Nephron (organoid): ENCODE data around the gene MBTPS1.
A peak's percentile ranks its signal among the peaks of the same experiment; 100 is the strongest.
"Not testable (repeated sequence)": the region's sequence is repeated elsewhere in the genome, so short reads cannot be mapped to it uniquely, and the experiment has no call there.

Experiments
- H3K27ac Mint-ChIP-seq, 3 experiments: 2 replicates each; pipeline ENCODE4 v1.8.0; 2020; ENCODE audit warnings: mixed read lengths in 3 of 3, mild to moderate bottlenecking in 2 of 3, moderate library complexity in 1 of 3
- H3K27me3 Mint-ChIP-seq: 2 replicates; pipeline ENCODE4 v1.8.0; 2021; ENCODE audit warnings: low read depth, mild to moderate bottlenecking, moderate library complexity, mixed read lengths
- H3K36me3 Mint-ChIP-seq: 2 replicates; pipeline ENCODE4 v1.8.0; 2020; ENCODE audit warnings: low read depth, mixed read lengths
- H3K4me1 Mint-ChIP-seq: 2 replicates; pipeline ENCODE4 v1.8.0; 2020; ENCODE audit warnings: mixed read lengths
- H3K4me3 Mint-ChIP-seq, 3 experiments: 2 replicates each; pipeline ENCODE4 v1.8.0; 2020; ENCODE audit warnings: mild to moderate bottlenecking in 3 of 3, mixed read lengths in 3 of 3, moderate library complexity in 2 of 3
- H3K9me3 Mint-ChIP-seq: 2 replicates; pipeline ENCODE4 v1.8.0; 2020; ENCODE audit warnings: mixed read lengths
- CTCF ChIP-seq, 3 experiments: fragments of 200-600 bp; sonication (generic); IDR thresholded peaks; one replicate each; pipeline ENCODE4 v1.5.0; 2021; ENCODE audit warnings: antibody characterized with exemption in 3 of 3; ENCODE audit not compliant: unreplicated experiment in 3 of 3

Gene MBTPS1

GRCh38 chr16:84120023-84120422 lies 3.3 kb upstream of the MBTPS1 start:
- H3K9me3 Mint-ChIP-seq: no peaks in the 10 kb centered on the region
- H3K27ac Mint-ChIP-seq: no peak overlapping the region
- peaks cover 25% of the 10 kb centered on the region for H3K36me3 Mint-ChIP-seq

GRCh38 chr16:84119368-84119767 lies 2.6 kb upstream of the MBTPS1 start:
- peaks cover 14% of the 10 kb centered on the region for H3K4me1 Mint-ChIP-seq
- H3K4me3 Mint-ChIP-seq: peak overlapping the region in 2 of 3 experiments; percentile 59
- peaks cover 18% of the 10 kb centered on the region for H3K36me3 Mint-ChIP-seq
- H3K27me3 Mint-ChIP-seq: no peaks in the 10 kb centered on the region
- TF ChIP-seq CTCF (IDR thresholded peaks at IDR 0.05; ENCODE audit: unreplicated experiment in 3 of 3): no peak
- no peak overlapping the region for H3K27ac Mint-ChIP-seq
- H3K9me3 Mint-ChIP-seq: no peaks in the 10 kb centered on the region

More at GRCh38 chr16:84120023-84120422, 3.3 kb upstream of the MBTPS1 start:
- Mint-ChIP-seq H3K4me1 (peaks cover 13% of the 10 kb centered on the region), H3K4me3 (peak overlapping the region in 2 of 3 experiments; percentile 33 to 59), H3K27me3 (no peaks in the 10 kb centered on the region)
- TF ChIP-seq CTCF (IDR thresholded peaks at IDR 0.05; ENCODE audit: unreplicated experiment in 3 of 3): no peak

- Mint-ChIP-seq H3K4me3 (peak overlapping the region; percentile 78 to 94 (median 85)), H3K4me1 (peaks cover 14% of the 10 kb centered on the region), H3K36me3 (peaks cover 12% of the 10 kb centered on the region), H3K27ac (peak overlapping the region; percentile 42 to 80 (median 68))
- H3K27me3 Mint-ChIP-seq, H3K9me3 Mint-ChIP-seq: not testable (repeated sequence)
These were observed 1.6 kb upstream of the MBTPS1 start for GRCh38 chr16:84118315-84118714.

- Mint-ChIP-seq H3K27me3 (no peaks in the 10 kb centered on the region), H3K36me3 (peaks cover 6% of the 10 kb centered on the region), H3K4me3 (peak overlapping the region; percentile 94 to 97 (median 96)), H3K27ac (peak overlapping the region; percentile 75 to 99 (median 95)), H3K4me1 (peaks cover 14% of the 10 kb centered on the region), H3K9me3 (no peaks in the 10 kb centered on the region)
- TF ChIP-seq CTCF (IDR thresholded peaks at IDR 0.05; ENCODE audit: unreplicated experiment in 3 of 3): no peak
These were observed 727 bp upstream of the MBTPS1 start for GRCh38 chr16:84117494-84117843.

- H3K27ac Mint-ChIP-seq: peak overlapping the region; percentile 96 to 99 (median 98)
- no peaks in the 10 kb centered on the region for H3K27me3 Mint-ChIP-seq
- peaks cover 14% of the 10 kb centered on the region for H3K4me1 Mint-ChIP-seq
- TF ChIP-seq CTCF (IDR thresholded peaks at IDR 0.05; ENCODE audit: unreplicated experiment in 3 of 3): peak; percentile 35 to 51 (median 43)
- H3K9me3 Mint-ChIP-seq: no peaks in the 10 kb centered on the region
- no peaks in the 10 kb centered on the region for H3K36me3 Mint-ChIP-seq
- peak overlapping the region; percentile 92 to 97 (median 93) for H3K4me3 Mint-ChIP-seq
These were observed 623 bp downstream of the MBTPS1 start for GRCh38 chr16:84115919-84116719.

GRCh38 chr16:84111949-84112348 lies 4.8 kb downstream of the MBTPS1 start:
- H3K36me3 Mint-ChIP-seq, H3K4me3 Mint-ChIP-seq, H3K27ac Mint-ChIP-seq, H3K27me3 Mint-ChIP-seq, H3K9me3 Mint-ChIP-seq: not testable (repeated sequence)
- H3K4me1 Mint-ChIP-seq: peaks cover 33% of the 10 kb centered on the region

GRCh38 chr16:84111525-84111924 lies 5.2 kb downstream of the MBTPS1 start:
- no peak overlapping the region for H3K27ac Mint-ChIP-seq
- peaks cover 33% of the 10 kb centered on the region for H3K4me1 Mint-ChIP-seq
- H3K4me3 Mint-ChIP-seq: no peak overlapping the region
- TF ChIP-seq CTCF (IDR thresholded peaks at IDR 0.05; ENCODE audit: unreplicated experiment in 3 of 3): no peak
- no peaks in the 10 kb centered on the region for H3K9me3 Mint-ChIP-seq
- no peaks in the 10 kb centered on the region for H3K27me3 Mint-ChIP-seq
- H3K36me3 Mint-ChIP-seq: peaks cover 8% of the 10 kb centered on the region
